ENCODE results near the gene UBE2Q1. TPM values are rescaled to one million over a fixed set of nuclear protein-coding genes. Genes with fewer than 3 reads are reported as not detected.

UBE2Q1 gene
- total and polyA plus RNA-seq, 2 of the 8 experiments (the other 6 are each of a cell fraction or from before 2014, with no cell fraction given): 13.2 to 95.8 TPM

GRCh38 chr1:154591206-154591605, 32.7 kb upstream of the UBE2Q1 start (continued):
- TF ChIP-seq CBX5 (IDR thresholded peaks at IDR 0.05; ENCODE audit: low read depth, low read length) (no peak), TAF7 (optimal IDR thresholded peaks at IDR 0.05; ENCODE audit: borderline replicate concordance, low read depth, low read length) (no peak), EGR1 (IDR thresholded peaks at IDR 0.05; ENCODE audit: borderline replicate concordance, low read depth, low read length) (no peak), POLR2A (IDR thresholded peaks at IDR 0.05; ENCODE audit: control extremely low read depth in 1 of 2, low read depth in 2 of 2, low read length in 2 of 2) (no peak), SIRT6 (IDR thresholded peaks at IDR 0.05; ENCODE audit: low read length) (no peak), TEAD4 (IDR thresholded peaks at IDR 0.05; ENCODE audit: low read depth, low read length) (no peak), RNF2 (IDR thresholded peaks at IDR 0.05; ENCODE audit: borderline replicate concordance, low read depth, low read length, missing control alignments, poor library complexity, severe bottlenecking) (no peak), CBX8 (IDR thresholded peaks at IDR 0.05; ENCODE audit: borderline replicate concordance, low read depth, low read length) (no peak)

All from H1 (cell line).